ENCODE results near the gene C1orf52.
"Not testable (repeated sequence)": the region's sequence is repeated elsewhere in the genome, so short reads cannot be mapped to it uniquely, and the experiment has no call there.

The C1orf52 gene

GRCh38 chr1:85277802-85278201 lies 18.3 kb upstream of the C1orf52 start:
- no peak for DNase-seq

GRCh38 chr1:85276978-85277639 lies 17.6 kb upstream of the C1orf52 start:
- no peak for DNase-seq

GRCh38 chr1:85276215-85276977 lies 16.9 kb upstream of the C1orf52 start, which contains the start of gene BCL10:
TSS of gene BCL10 (minus strand) at chr1:85276632. CDS start at chr1:85276352, 280 bp downstream.
- peak; percentile 97 for DNase-seq

GRCh38 chr1:85275701-85276214 lies 16.3 kb upstream of the C1orf52 start:
- no peak for DNase-seq

GRCh38 chr1:85274969-85275453 lies 15.5 kb upstream of the C1orf52 start:
- no peak for DNase-seq

- no peak for DNase-seq
These were observed 13.9 kb upstream of the C1orf52 start for GRCh38 chr1:85273397-85273796.

GRCh38 chr1:85268801-85269585 lies 9.5 kb upstream of the C1orf52 start:
- no peak for DNase-seq

- no peak for DNase-seq
These were observed 7.9 kb upstream of the C1orf52 start for GRCh38 chr1:85267313-85267712.

GRCh38 chr1:85264150-85264549 lies 4.7 kb upstream of the C1orf52 start:
- no peak for DNase-seq

GRCh38 chr1:85262985-85263384 lies 3.5 kb upstream of the C1orf52 start:
- DNase-seq, result no peak

- DNase-seq, result no peak
These were observed 431 bp upstream of the C1orf52 start for GRCh38 chr1:85259912-85260274.

GRCh38 chr1:85258536-85259117 lies 835 bp downstream of the C1orf52 start:
- no peak for DNase-seq

GRCh38 chr1:85249042-85249441 lies 10.4 kb downstream of the C1orf52 start:
- DNase-seq, result not testable (repeated sequence)

GRCh38 chr1:85245891-85246290 lies 13.6 kb downstream of the C1orf52 start:
- DNase-seq, result no peak

- DNase-seq, result no peak
These were observed 14.0 kb downstream of the C1orf52 start for GRCh38 chr1:85245456-85245855.

GRCh38 chr1:85244271-85245061 lies 15.0 kb downstream of the C1orf52 start:
- DNase-seq, result no peak

GRCh38 chr1:85243372-85243771 lies 16.1 kb downstream of the C1orf52 start:
- no peak for DNase-seq

GRCh38 chr1:85240643-85241042 lies 18.8 kb downstream of the C1orf52 start:
- no peak for DNase-seq

- peak; percentile 13 for DNase-seq
These were observed 19.3 kb downstream of the C1orf52 start for GRCh38 chr1:85240174-85240601.

- no peak for DNase-seq
These were observed 21.8 kb downstream of the C1orf52 start for GRCh38 chr1:85237613-85238012.

GRCh38 chr1:85230305-85230977 lies 29.0 kb downstream of the C1orf52 start:
- DNase-seq, result no peak
